SU-DHL-6 (cell line): ENCODE data around the gene FBXO44.

Source experiments
- CTCF ChIP-seq: fragments of 200-600 bp; sonication (generic); IDR thresholded peaks from one replicate; pipeline ENCODE4 v1.5.1; 2017; ENCODE audit warnings: antibody characterized with exemption, mild to moderate bottlenecking, low read length, moderate library complexity; ENCODE audit not compliant: insufficient read depth, poor library complexity, severe bottlenecking
- EZH2phosphoT487 ChIP-seq: fragments of 200-600 bp; sonication (generic), shearing (Covaris generic); conservative IDR thresholded peaks from 2 replicates; pipeline ENCODE4 v1.6.1; 2018; ENCODE audit warnings: mild to moderate bottlenecking, antibody characterized with exemption, low read length, moderate library complexity, mixed read lengths

DNA sequence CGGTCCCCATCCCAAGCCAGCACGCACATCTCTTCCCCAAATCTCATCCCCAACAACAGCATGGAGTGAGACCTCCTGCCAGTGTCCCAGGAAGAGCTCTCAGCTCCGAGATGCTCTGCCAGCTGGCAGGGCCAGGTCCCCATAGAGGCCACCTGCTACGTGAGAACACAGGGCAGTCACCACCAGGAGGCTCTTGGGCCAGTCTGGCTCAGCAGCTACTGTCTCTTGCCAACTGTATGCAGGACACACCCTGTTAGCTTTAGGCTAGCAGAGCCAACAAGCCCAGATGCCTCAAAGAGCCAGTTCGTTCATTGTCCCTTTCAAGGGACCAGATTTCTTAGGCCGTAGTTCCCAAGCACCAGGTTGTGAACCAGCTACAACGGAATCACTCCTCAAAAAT lies 37.4 kb upstream of the FBXO44 start:
- TF ChIP-seq CTCF (no peak), EZH2phosphoT487 (no peak)
